ENCODE measurements around the gene SCUBE1. TPM values are rescaled to one million over a fixed set of nuclear protein-coding genes. Genes with fewer than 3 reads are reported as not detected.

Gene SCUBE1
- total RNA-seq, 3 donors from 2014 or later (not counting 1 experiment from before 2014, with no cell fraction given), result 0.05 to 1.2 (median 0.11) TPM

GRCh38 chr22:43174941-43175531 lies 168.1 kb downstream of the SCUBE1 start:
- Mint-ChIP-seq H3K36me3 (no peaks in the 10 kb centered on the region), H3K27ac (no peak overlapping the region), H3K4me1 (peaks cover 11 to 14% of the 10 kb centered on the region in 2 donors), H3K27me3 (ENCODE audit: low read depth in 2 of 2) (no peaks in the 10 kb centered on the region), H3K4me3 (no peak overlapping the region), H3K9me3 (no peaks in the 10 kb centered on the region)
- no peaks in the 10 kb centered on the region for H3K27me3 ChIP-seq (ENCODE audit: control insufficient read depth, insufficient read depth, low read length)
- H3K9me3 ChIP-seq (ENCODE audit: control insufficient read depth, insufficient read depth, low read length), result no peaks in the 10 kb centered on the region
- TF ChIP-seq CTCF (IDR thresholded peaks at IDR 0.05), result no peak
- H3K4me1 ChIP-seq (ENCODE audit: control insufficient read depth, insufficient read depth, low read length), result peaks cover 18% of the 10 kb centered on the region
- intact Hi-C loops (cut with micrococcal nuclease), result no loop called here
- H3K4me3 ChIP-seq (ENCODE audit: low read length), result no peak overlapping the region
- DNase-seq (no peak), ATAC-seq (no peak)
- no peak overlapping the region for H3K27ac ChIP-seq (ENCODE audit: low read length)
- H3K36me3 ChIP-seq (ENCODE audit: control insufficient read depth, insufficient read depth, low read length), result peaks cover 27% of the 10 kb centered on the region
- WGBS (ENCODE audit: insufficient coverage), result 97% methylated on average over 9 of the region's 9 CpGs

GRCh38 chr22:43173976-43174720 lies 169.0 kb downstream of the SCUBE1 start:
- H3K27me3 Mint-ChIP-seq (ENCODE audit: low read depth in 2 of 2), result no peaks in the 10 kb centered on the region
- no peak overlapping the region for H3K4me3 Mint-ChIP-seq
- 97% methylated on average over 39 of the region's 39 CpGs for WGBS (ENCODE audit: insufficient coverage)
- no peak overlapping the region for H3K27ac ChIP-seq (ENCODE audit: low read length)
- H3K4me3 ChIP-seq (ENCODE audit: low read length), result no peak overlapping the region
- H3K9me3 Mint-ChIP-seq, result no peaks in the 10 kb centered on the region
- no peaks in the 10 kb centered on the region for H3K36me3 Mint-ChIP-seq
- H3K4me1 ChIP-seq (ENCODE audit: control insufficient read depth, insufficient read depth, low read length), result peaks cover 19% of the 10 kb centered on the region
- no peak for TF ChIP-seq CTCF (IDR thresholded peaks at IDR 0.05)
- ATAC-seq (no peak), DNase-seq (no peak)
- peaks cover 21% of the 10 kb centered on the region for H3K36me3 ChIP-seq (ENCODE audit: control insufficient read depth, insufficient read depth, low read length)
- H3K4me1 Mint-ChIP-seq, result peaks cover 11 to 14% of the 10 kb centered on the region in 2 donors
- H3K27me3 ChIP-seq (ENCODE audit: control insufficient read depth, insufficient read depth, low read length), result no peaks in the 10 kb centered on the region
- intact Hi-C loops (cut with micrococcal nuclease), result no loop called here
- H3K27ac Mint-ChIP-seq, result no peak overlapping the region
- no peaks in the 10 kb centered on the region for H3K9me3 ChIP-seq (ENCODE audit: control insufficient read depth, insufficient read depth, low read length)

- intact Hi-C loops (cut with micrococcal nuclease), result no loop called here
- Histone ChIP-seq H3K9me3 (ENCODE audit: control insufficient read depth, insufficient read depth, low read length) (no peaks in the 10 kb centered on the region), H3K27ac (ENCODE audit: low read length) (no peak overlapping the region), H3K36me3 (ENCODE audit: control insufficient read depth, insufficient read depth, low read length) (peaks cover 19% of the 10 kb centered on the region), H3K4me3 (ENCODE audit: low read length) (no peak overlapping the region), H3K4me1 (ENCODE audit: control insufficient read depth, insufficient read depth, low read length) (peaks cover 22% of the 10 kb centered on the region), H3K27me3 (ENCODE audit: control insufficient read depth, insufficient read depth, low read length) (no peaks in the 10 kb centered on the region)
- Mint-ChIP-seq H3K27me3 (ENCODE audit: low read depth in 2 of 2) (no peaks in the 10 kb centered on the region), H3K4me3 (no peak overlapping the region), H3K4me1 (peaks cover 11 to 14% of the 10 kb centered on the region in 2 donors), H3K36me3 (no peaks in the 10 kb centered on the region), H3K9me3 (no peaks in the 10 kb centered on the region), H3K27ac (no peak overlapping the region)
- ATAC-seq (no peak), DNase-seq (no peak)
- WGBS (ENCODE audit: insufficient coverage), result 95% methylated on average over 9 of the region's 9 CpGs
- TF ChIP-seq CTCF (IDR thresholded peaks at IDR 0.05), result no peak
Measured at GRCh38 chr22:43173566-43173965, 169.6 kb downstream of the SCUBE1 start.
